Loucy (cell line): ENCODE data around the gene ADARB2.

Source experiments
- H2AFZ ChIP-seq: fragments of 200-600 bp; sonication (generic); 2 replicates; pipeline ENCODE4 v1.6.0; 2016; ENCODE audit warnings: antibody characterized with exemption, mild to moderate bottlenecking, low read length, moderate library complexity
- H3F3A ChIP-seq: fragments of 200-600 bp; 2 replicates; pipeline ENCODE4 v1.6.0; 2016; ENCODE audit warnings: antibody characterized with exemption, low read depth, mild to moderate bottlenecking
- H3K27me3 ChIP-seq: fragments of 200-600 bp; sonication (generic); 2 replicates; pipeline ENCODE4 v1.6.1; 2014; ENCODE audit warnings: low read length, mild to moderate bottlenecking; ENCODE audit not compliant: insufficient read depth, poor library complexity, severe bottlenecking
- H3K36me3 ChIP-seq: fragments of 200-600 bp; sonication (generic); 2 replicates; pipeline ENCODE4 v1.6.1; 2016; ENCODE audit warnings: low read length; ENCODE audit not compliant: insufficient read depth
- H3K4me1 ChIP-seq: fragments of 200-600 bp; sonication (generic); 2 replicates; pipeline ENCODE4 v1.5.1; 2014; ENCODE audit warnings: low read length, mild to moderate bottlenecking; ENCODE audit not compliant: insufficient read depth, poor library complexity, severe bottlenecking
- H3K4me2 ChIP-seq: fragments of 200-600 bp; sonication (generic); 2 replicates; pipeline ENCODE4 v1.6.0; 2014; ENCODE audit warnings: antibody characterized with exemption, low read length, low read depth, mild to moderate bottlenecking; ENCODE audit not compliant: poor library complexity, severe bottlenecking
- H3K4me3 ChIP-seq: fragments of 200-600 bp; sonication (generic); 2 replicates; pipeline ENCODE4 v1.5.1; 2014; ENCODE audit warnings: low read length, mild to moderate bottlenecking, mixed read lengths; ENCODE audit not compliant: poor library complexity, severe bottlenecking
- H3K79me2 ChIP-seq: fragments of 200-600 bp; sonication (generic); 2 replicates; pipeline ENCODE4 v1.6.1; 2014; ENCODE audit warnings: low read length; ENCODE audit not compliant: insufficient read depth
- H3K9ac ChIP-seq: fragments of 200-600 bp; sonication (generic); 2 replicates; pipeline ENCODE4 v1.6.0; 2014; ENCODE audit warnings: mild to moderate bottlenecking, low read depth, low read length, moderate library complexity; ENCODE audit not compliant: poor library complexity, severe bottlenecking
- H3K9me2 ChIP-seq: fragments of 200-600 bp; sonication (generic); replicated peaks from 2 replicates; pipeline ENCODE4 v1.6.1; 2016; ENCODE audit warnings: low read depth, low read length, mixed read lengths
- H3K9me3 ChIP-seq: fragments of 200-600 bp; sonication (generic); 2 replicates; pipeline ENCODE4 v1.6.1; 2014; ENCODE audit warnings: mild to moderate bottlenecking, antibody characterized with exemption, low read length, low read depth; ENCODE audit not compliant: insufficient read depth
- H4K20me1 ChIP-seq: fragments of 200-600 bp; sonication (generic); 2 replicates; pipeline ENCODE4 v1.6.0; 2014; ENCODE audit warnings: antibody characterized with exemption, low read length, mild to moderate bottlenecking; ENCODE audit not compliant: insufficient read depth, poor library complexity, severe bottlenecking
- EZH2phosphoT487 ChIP-seq: fragments of 200-600 bp; IDR thresholded peaks from 2 replicates; pipeline ENCODE4 v1.6.1; 2018; ENCODE audit warnings: antibody characterized with exemption, mild to moderate bottlenecking, moderate library complexity, borderline replicate concordance
- TF ChIP-seq, protein P1 (sequence below): fragments of 200-600 bp; sonication (generic); conservative IDR thresholded peaks from 2 replicates; pipeline ENCODE4 v1.5.1; 2014; ENCODE audit warnings: mild to moderate bottlenecking, antibody characterized with exemption, low read length

Gene ADARB2

GRCh38 chr10:1595726-1596125, 141.6 kb downstream of the ADARB2 start:
- Histone ChIP-seq H3K27me3 (no peaks in the 10 kb centered on the region), H3K79me2 (no peaks in the 10 kb centered on the region), H3K4me1 (no peaks in the 10 kb centered on the region), H2AFZ (no peak overlapping the region), H3K9me3 (0 out of 2 replicates have a peak, but pooled peaks cover 4% of the 10 kb centered on the region), H3K4me2 (no peak overlapping the region), H4K20me1 (no peaks in the 10 kb centered on the region), H3K36me3 (no peaks in the 10 kb centered on the region), H3K9me2 (no peaks in the 10 kb centered on the region), H3K9ac (no peak overlapping the region), H3F3A (no peaks in the 10 kb centered on the region), H3K4me3 (no peak overlapping the region)
- no peak for TF ChIP-seq EZH2phosphoT487
- TF ChIP-seq, protein P1, sequence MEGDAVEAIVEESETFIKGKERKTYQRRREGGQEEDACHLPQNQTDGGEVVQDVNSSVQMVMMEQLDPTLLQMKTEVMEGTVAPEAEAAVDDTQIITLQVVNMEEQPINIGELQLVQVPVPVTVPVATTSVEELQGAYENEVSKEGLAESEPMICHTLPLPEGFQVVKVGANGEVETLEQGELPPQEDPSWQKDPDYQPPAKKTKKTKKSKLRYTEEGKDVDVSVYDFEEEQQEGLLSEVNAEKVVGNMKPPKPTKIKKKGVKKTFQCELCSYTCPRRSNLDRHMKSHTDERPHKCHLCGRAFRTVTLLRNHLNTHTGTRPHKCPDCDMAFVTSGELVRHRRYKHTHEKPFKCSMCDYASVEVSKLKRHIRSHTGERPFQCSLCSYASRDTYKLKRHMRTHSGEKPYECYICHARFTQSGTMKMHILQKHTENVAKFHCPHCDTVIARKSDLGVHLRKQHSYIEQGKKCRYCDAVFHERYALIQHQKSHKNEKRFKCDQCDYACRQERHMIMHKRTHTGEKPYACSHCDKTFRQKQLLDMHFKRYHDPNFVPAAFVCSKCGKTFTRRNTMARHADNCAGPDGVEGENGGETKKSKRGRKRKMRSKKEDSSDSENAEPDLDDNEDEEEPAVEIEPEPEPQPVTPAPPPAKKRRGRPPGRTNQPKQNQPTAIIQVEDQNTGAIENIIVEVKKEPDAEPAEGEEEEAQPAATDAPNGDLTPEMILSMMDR = no peak

DNA sequence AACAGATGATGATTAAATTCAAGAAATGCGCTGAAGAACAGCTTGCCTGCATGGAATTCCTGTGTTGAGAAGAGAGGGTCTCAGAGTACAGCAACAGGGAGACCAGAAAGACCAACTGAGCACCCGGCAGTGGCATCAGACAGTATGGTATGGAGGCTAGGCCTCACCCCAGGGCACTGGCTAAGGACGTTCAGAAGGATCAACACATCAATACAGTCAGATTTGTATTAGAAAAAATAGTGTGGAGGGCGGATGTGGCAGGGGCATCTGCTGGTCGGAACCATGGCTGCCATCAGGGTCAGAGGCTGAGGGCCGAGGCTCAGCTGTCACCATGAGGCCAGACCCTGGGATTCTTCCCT, 142.1 kb downstream of the ADARB2 start:
- H3K27me3 ChIP-seq = no peaks in the 10 kb centered on the region
- H2AFZ ChIP-seq = no peak overlapping the region
- TF ChIP-seq EZH2phosphoT487 = no peak
- TF ChIP-seq, protein P1 = no peak
- H3K9me2 ChIP-seq = no peaks in the 10 kb centered on the region
- H3K4me2 ChIP-seq = no peak overlapping the region
- H4K20me1 ChIP-seq = no peaks in the 10 kb centered on the region
- no peak overlapping the region for H3K9ac ChIP-seq
- H3K4me1 ChIP-seq = no peaks in the 10 kb centered on the region
- H3F3A ChIP-seq = no peaks in the 10 kb centered on the region
- 0 out of 2 replicates have a peak, but pooled peaks cover 4% of the 10 kb centered on the region for H3K9me3 ChIP-seq
- H3K79me2 ChIP-seq = no peaks in the 10 kb centered on the region
- no peaks in the 10 kb centered on the region for H3K36me3 ChIP-seq
- H3K4me3 ChIP-seq = no peak overlapping the region

DNA sequence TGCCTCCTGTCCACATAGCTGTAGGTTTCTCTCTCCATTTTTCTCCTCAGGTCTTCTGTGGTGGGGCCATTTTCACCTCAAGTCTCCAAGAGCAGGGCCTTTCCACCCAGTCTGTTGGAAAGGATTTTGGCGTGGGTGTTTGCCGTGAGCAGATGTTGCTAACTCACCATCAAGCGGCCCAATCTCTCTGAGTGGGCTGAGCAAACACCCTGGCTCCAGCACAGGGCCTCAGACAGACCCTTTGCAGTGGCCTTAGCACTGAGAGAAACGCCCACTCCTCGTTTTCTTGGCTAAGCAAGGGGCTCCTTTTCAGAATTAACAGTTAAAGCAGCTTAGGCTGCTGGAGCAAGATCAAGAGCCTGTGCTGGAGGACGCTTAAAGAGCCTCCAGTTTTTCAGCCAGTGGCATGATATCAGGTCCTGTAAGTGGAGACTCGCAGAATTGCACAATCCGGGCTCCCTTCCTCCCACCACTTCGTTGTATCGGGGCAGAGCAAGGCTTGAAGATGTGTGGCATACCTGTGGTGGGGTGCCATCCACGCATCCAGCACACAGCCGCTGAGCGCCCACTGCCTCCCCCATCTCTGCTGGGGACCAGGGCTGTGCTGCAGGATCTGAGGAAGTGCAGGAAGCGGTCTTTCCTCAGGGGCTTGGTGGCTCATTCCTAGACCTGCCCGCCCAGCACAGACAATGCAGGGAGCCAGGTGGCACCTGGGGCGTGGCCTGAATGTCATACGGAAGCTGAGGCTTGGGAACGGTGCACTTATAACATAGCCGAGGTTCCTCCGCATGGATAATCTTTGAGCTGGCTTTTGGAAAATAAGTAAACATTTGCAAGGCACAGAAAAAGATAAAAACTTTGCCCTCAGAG, 142.7 kb downstream of the ADARB2 start:
- Histone ChIP-seq H3K9ac (no peak overlapping the region), H2AFZ (no peak overlapping the region), H3K4me1 (no peaks in the 10 kb centered on the region), H3K9me3 (0 out of 2 replicates have a peak, but pooled peaks cover 4% of the 10 kb centered on the region), H3K4me3 (no peak overlapping the region), H3K79me2 (no peaks in the 10 kb centered on the region), H3K4me2 (no peak overlapping the region), H3K36me3 (no peaks in the 10 kb centered on the region), H3K9me2 (no peaks in the 10 kb centered on the region), H4K20me1 (no peaks in the 10 kb centered on the region), H3F3A (no peaks in the 10 kb centered on the region), H3K27me3 (no peaks in the 10 kb centered on the region)
- TF ChIP-seq, protein P1 = no peak
- no peak for TF ChIP-seq EZH2phosphoT487
